Left colon (tissue), 2 donors: ENCODE results near the gene TMED1. TPM values are rescaled to one million over a fixed set of nuclear protein-coding genes. Genes with fewer than 3 reads are reported as not detected.
A peak's percentile ranks its signal among the peaks of the same experiment; 100 is the strongest.
"Not testable (repeated sequence)": the region's sequence is repeated elsewhere in the genome, so short reads cannot be mapped to it uniquely, and the experiment has no call there.

Source experiments
- ATAC-seq: fragments of 200-7000 bp; cut with Tn5 transposase; one replicate; pipeline ENCODE4 v1.9.1; 2020; ENCODE audit warnings: mild to moderate bottlenecking, moderate library complexity
- DNase-seq, 2 donors: peaks; one replicate each; pipeline ENCODE4 v3.0.0-alpha.2; 2020
- intact Hi-C, 2 donors: fragments of 100-400 bp; cut with DNase I in 1 of 2; cut with micrococcal nuclease in 1 of 2; formaldehyde crosslinking; loops; one replicate each; pipeline versions ENCODE4 v1.11.2 to v1.14.0; 2022; cut with DNase I, micrococcal nuclease
- total RNA-seq, 2 donors: library from RNA; stranded (reverse); fragmentation: NEBNext Ultra II Directional; extraction: Animal tissue kit (Norgen Biotek cat#: 25700); gene quantifications; one replicate each; pipeline ENCODE4 v1.2.1, GENCODE V29; 2021
- donor health status: DM: no; HTN: no; CAD: no.
- donor health status: DM: yes; HTN: yes; CAD: no.

TMED1 gene
- total RNA-seq, 2 donors from 2014 or later = 16.9 to 19.5 TPM

DNA sequence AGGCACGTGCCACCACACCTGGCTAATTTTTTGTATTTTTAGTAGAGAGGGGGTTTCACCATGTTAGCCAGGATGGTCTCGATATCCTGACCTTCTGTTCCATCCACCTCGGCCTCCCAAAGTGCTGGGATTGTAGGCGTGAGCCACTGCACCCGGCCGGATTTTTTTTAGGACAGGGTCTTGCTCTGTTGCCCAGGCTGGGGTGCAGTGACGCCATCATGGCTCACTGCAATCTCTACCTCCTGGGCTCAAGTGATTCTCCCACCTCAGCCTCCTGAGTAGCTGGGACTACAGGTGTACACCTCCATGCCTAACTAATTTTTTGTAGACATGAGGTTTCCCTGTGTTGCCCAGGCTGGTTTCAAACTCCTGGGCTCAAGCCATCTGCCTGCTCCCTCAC is 1.6 kb upstream of the TMED1 start:
- ATAC-seq, intact Hi-C loops, DNase-seq: not testable (repeated sequence)

DNA sequence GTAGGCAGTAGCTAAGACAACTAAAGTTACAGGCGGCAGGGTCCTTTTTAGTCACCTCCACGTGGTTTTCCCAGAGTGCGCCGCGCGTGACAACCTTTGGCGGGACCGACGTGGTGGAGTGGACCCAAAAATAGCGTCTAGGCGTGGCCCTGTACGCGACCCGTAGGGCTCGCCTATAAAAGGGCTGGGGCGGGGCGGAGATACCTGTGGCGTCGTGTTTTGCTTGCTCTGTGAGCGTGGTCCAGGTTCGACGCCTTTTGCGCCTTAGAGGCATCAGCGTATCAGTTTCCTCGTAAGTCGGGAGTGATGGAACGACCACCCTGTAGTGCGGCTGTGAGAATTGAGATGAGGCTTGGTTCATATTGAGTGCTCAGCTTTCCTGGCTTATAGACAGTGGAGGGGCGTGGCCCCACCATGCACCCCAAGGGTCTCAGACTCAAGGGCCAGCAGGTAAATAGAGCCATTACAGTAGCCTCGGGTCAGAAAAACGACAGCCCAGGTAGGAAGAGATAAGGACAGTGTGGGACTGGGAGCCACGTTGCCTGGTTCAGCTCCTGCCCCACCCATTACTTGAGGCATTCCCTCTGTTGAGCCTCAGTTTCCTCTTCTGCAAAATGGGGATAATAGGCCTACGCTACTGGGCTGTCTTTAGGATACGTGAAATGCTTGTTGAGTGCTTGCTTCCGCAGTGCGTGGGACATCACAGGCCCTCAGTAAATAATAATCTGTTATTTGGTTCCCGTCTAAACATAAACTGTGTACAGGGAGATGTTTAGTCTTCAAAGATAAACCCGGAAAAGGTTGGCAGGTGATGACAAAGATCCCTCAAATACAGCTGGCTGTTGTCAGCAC is 693 bp upstream of the TMED1 start:
- intact Hi-C loops = no loop called here
- peak; percentile 41 for ATAC-seq
- peak; percentile 87 to 88 for DNase-seq

DNA sequence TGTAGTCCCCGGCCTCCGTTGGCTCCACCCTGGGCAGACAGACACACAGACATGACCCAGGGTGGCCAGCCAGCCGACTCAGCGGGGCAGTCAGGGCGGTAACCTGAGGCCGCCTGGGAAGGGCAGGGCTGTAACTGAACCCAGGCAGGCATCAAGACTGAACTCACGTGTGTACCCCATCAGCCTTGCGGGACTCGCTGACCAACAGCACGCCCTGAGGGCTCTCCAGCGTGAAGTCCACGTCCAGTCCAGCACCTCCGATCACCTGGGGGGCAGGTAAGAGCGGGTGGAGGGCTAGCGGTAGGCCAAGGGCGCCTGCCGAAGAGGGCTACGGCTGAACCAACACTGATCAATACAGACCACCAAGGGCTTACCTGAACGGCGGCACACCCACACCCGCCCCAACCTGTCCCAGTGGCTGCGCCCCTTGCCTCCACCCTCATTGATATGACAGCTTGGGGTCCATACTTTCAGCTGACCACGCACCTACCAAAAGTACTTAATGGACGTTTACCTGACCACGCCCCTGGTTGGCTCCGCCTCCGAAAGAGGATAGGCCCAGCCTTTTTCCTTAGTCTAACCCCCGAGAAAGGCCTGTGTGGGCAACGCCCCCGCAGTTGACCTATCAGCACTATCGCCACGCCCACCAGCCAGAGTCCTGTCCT is 791 bp downstream of the TMED1 start:
- peak; percentile 58 to 100 for DNase-seq
- intact Hi-C loops = no loop called here
- peak; percentile 3 for ATAC-seq

DNA sequence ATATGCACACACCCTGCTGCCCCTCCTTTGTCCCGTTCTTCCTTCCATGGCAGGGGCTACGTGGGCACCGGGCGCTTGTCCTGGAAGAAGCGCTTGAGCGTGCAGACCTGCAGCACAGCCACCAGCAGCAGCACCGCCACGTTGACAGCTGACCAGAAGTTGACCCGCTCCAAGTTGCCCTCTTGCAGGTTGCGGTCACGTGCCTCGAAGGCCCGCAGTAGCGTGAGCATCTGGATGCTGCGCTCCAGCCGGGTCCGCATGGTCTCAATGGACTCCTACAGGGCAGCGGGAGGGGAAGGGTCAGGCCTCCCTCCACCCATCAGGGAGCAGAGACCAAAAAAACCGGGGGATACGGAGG is 3.1 kb downstream of the TMED1 start:
- no peak for DNase-seq
- intact Hi-C loops = no loop called here
- no peak for ATAC-seq

DNA sequence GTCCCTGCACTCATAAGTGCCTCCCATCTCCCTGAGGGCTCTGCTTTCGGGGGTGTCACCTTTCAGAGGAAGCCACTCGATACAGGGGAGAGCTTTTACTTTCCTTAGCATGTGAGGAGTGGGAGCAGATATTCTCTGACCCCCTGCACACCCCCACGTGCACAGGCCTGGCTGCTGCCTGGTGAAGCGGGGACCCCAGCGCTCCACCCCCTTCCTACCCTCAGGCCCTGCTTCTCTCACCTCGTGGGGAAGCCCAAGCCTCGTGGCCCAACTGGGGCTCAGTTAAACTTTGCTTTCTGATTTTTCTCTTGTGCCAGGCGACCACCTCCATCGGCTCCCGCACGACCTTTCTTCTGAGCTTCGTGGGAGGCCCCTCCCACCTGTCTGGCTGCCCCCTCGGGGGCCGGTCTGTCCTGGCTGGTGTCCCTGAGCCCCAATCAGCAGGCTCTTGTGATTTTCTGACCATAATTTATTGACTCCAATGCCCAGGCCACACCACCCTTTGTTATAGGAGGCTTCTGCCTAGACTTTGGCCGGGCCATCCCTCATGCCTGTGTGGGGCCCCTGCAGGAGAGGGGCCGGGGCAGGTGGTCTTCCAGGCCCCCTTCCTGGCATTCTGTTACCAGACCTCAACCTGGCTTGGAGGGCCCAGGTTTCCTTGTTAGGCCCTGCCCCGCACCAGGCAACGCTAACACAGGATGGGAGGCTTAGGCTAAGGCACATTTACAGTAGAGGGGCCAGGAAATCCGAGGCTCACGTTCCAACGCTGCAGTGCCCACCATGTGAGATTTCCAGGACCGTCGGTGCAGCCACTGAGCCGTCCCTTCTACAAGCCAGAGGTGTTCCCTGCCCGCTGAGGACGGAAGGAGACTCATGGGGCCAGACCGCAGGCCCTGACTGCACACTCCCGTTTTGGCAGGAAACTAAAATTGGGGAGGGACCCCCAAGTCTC is 3.7 kb downstream of the TMED1 start:
- intact Hi-C loops = no loop called here
- no peak for ATAC-seq
- no peak for DNase-seq

DNA sequence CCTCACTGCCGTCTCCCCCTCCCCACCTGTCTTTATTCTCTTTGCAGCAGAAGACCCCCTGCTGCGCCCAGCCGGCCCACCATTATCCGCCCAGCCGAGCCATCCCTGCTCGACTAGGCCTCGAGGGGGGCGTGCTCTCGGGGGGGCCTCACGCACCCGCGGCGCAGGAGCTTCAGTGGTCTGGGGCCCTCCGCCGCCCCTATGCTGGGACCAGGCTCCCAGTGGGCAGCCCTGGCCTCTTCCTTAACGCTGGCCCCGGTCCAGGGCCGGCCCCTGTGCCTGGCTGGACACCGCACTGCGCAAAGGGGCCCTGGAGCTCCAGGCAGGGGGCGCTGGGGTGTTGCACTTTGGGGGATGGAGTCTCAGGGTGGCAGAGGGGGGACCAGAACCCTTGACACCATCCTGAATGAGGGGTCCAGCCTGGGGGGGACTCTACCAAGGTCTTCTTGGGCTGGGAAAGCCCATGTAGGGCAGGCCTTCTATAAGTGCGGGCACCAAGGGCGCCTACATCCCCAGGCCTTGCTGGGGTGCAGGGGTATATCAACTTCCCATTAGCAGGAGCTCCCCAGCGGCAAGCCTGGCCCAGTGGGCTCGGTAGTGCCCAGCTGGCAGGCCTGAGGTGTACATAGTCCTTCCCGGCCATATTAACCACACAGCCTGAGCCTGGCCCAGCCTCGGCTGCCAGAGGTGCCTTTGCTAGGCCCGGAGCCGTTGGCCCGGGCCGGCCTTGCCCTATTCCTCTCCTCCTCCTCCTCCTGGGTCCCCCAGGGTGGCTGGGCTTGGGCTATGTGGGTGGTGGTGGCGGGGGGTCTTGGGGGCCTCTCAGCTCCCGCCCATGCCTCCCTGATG is 4.9 kb downstream of the TMED1 start:
- ATAC-seq = no peak
- no peak for DNase-seq
- intact Hi-C loops = no loop called here

DNA sequence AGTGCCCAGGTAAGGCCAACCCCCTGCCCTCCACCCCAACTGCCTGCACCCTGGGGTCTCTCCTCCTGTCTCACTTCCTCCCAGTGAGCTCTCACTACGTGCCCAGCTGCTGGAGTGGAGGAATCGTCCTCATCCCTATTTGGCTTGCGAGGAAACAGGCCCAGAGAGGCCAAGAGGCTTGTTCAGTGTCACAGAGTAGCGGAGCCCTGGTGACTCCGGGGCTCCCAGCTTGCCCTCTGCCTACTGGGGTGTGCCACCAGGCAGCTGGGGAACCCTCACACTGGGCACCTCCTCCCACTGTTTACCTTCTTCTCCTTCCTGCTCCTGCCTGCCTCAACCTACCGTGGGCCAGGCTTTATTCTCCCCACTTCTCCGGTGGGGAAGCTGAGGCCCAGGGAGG is 5.6 kb downstream of the TMED1 start:
- no peak for ATAC-seq

DNA sequence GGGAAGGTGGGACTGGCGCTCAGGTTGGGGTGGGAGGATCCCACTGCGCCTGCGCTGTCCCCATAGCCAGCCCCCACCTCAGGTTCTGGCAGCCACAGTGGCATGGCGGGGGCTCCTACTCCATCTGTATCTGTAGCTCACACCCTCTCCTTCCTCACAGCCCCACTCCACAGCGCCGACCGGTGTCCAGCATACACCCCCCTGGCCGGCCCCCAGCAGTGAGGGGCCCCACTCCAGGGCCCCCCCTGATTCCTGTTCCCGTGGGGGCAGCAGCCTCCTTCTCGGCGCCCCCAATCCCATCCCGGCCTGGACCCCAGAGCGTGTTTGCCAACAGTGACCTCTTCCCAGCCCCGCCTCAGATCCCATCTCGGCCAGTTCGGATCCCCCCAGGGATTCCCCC is 6.0 kb downstream of the TMED1 start:
- intact Hi-C loops = no loop called here
- ATAC-seq (no peak), DNase-seq (no peak)

More for the DNA sequence above, 5.6 kb downstream of the TMED1 start:
- intact Hi-C loops = no loop called here
- no peak for DNase-seq

DNA sequence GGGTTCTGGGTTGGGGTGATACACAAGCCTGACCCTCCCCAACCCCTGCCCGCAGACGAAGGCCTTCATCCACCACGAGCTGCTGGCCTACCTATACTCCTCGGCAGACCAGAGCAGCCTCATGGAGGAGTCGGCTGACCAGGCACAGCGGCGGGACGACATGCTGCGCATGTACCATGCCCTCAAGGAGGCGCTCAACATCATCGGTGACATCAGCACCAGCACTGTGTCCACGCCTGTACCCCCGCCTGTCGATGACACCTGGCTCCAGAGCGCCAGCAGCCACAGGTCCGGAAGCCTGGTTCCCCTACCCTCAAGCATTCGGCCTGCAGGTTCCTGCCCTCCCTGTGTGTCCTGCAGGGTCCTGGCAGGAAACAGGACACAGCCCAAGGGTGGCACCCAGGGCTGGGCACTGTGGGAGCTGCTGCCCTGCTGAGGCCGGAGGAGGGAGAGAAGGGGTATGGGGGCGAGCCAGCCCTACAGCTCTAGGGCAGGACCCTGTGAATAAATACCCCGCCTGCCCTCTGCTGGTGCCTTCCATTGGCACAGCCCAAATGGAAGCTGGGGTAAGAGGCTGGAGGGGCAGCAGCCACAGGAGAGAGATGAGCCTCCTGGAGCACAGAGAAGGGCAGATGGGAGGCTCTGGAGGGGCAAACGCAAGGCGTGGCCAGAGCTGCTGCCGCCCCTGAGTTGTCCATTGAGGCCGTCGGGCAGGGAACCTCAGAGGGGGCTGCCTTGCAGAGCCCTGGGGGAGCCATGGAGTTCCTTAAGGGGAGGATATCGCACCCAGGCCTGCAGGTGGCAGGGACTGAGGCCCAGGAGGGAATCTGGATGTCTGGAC is 6.8 kb downstream of the TMED1 start:
- DNase-seq (no peak), ATAC-seq (peak; percentile 6)
- intact Hi-C loops = no loop called here

DNA sequence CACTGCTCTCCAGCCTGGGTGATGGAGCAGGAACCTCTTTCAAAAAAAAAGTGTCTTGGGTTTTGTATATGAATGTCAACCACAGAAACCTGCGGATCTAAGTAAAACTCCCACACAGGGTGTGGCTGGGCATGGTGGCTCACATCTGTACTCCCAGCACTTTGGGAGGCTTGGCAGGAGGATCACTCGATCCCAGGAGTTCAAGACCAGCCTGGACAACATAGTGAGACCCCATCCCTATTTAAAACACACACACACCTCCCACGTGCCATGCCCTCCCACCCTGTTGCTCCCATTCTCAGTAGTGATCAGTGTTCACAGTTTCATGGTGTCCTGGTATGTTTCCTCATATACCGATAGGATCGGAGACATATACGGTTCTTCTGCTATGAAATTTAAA is 9.2 kb downstream of the TMED1 start:
- no peak for DNase-seq
- ATAC-seq = no peak
- intact Hi-C loops = no loop called here

DNA sequence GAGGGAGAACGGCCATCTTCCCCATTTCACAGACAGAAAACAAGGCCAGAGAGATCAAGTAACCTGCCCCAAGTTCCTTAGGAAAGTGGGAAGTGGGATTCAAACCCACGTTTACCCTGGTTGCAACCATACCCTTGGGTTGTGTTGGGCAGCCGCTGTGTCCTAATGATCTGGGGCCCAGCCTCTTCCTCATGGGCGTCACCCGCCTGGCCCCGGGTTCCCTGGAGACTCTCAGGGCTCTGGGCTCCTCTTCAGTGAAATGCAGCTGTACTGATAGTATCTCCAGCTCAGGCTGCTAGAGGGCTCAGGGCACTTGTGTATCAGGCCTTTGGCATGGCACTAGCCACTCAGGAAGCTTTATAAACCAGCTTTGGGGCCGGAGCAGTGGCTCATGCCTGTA is 9.8 kb downstream of the TMED1 start:
- intact Hi-C loops = no loop called here
- ATAC-seq = no peak

DNA sequence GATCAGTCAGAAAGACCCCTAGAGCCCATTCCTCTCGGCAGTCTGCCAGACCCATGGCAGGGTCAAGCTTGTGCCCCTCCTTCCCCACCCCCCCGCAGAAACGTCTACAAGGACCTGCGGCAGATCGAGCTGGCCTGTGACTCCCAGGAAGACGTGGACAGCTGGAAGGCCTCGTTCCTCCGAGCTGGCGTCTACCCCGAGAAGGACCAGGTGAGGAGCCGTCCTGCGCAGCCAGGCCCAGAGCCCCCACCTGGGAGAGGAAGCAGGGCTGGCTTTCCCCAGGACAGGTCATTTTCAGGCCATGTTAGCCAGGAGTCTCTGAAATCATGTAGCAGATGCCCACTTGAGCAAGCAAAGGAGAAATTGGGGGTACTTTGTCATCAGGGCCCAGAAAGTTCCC is 12.3 kb downstream of the TMED1 start:
- ATAC-seq = no peak
- intact Hi-C loops = no loop called here
- DNase-seq = no peak

More for the DNA sequence above, 9.8 kb downstream of the TMED1 start:
- DNase-seq = no peak

DNA sequence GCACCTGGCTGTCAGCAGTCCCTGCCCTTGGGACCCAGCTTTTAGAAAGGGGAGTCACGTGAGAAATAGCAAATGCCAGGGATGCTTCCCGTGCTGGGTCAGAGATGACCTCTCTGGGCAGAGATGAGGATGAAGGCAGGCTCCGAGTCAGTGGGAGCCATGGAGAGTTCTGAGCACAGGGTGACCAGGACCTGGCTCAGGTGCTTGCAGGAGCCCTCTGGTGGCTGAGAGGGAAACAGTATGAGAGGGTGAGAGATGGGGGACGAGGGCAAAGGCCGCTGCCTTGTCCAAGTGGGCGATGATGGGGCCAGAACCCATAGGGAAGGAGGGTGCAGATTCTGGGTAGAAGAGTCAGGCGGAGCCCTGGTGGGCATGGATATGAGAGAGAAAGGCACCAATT is 15.8 kb downstream of the TMED1 start:
- intact Hi-C loops = no loop called here
- peak; percentile 12 for ATAC-seq
- no peak for DNase-seq

DNA sequence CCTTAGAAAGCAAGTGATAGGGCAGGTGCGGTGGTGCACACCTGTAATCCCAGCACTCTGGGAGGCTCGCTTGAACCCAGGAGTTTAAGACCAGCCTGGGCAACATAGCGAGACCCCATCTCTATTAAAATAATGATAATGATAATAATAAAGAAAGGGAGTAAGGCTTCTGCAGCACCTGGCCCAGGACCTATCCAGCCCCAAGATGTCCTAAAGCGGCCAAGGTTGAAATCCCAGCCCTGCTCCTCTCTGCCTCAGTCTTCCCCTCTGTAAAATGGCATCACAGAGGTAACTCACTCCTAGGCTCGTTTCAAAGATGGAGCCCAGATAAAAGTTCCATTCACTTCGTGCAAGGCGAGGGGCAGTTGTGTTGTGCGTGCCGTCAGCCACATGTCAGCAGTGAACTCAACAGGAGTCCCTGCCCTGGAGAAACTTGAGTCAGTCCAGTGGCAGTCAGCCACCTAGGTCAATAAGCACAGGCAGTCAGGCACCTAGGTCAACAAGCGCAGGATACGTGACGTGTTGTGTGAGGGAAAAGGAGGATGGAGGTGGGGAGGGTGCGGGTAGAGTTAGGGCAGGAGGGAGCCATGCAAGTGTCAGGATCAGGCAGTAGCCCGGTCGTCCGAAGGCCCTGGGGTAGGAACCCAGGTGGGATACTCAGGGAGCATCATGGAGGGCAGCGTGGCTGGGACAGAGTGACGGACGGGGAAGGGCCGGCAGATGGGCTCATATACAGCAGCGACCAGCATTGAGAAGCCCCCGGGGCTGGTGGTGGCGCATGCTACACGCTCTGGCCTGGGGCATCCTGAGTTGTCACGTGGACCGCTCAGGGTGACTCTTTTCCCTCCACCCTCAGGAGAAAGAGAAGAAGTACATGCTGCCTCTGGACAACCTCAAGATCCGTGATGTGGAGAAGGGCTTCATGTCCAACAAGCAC is 16.6 kb downstream of the TMED1 start:
- no peak for ATAC-seq
- intact Hi-C loops = no loop called here
- no peak for DNase-seq

DNA sequence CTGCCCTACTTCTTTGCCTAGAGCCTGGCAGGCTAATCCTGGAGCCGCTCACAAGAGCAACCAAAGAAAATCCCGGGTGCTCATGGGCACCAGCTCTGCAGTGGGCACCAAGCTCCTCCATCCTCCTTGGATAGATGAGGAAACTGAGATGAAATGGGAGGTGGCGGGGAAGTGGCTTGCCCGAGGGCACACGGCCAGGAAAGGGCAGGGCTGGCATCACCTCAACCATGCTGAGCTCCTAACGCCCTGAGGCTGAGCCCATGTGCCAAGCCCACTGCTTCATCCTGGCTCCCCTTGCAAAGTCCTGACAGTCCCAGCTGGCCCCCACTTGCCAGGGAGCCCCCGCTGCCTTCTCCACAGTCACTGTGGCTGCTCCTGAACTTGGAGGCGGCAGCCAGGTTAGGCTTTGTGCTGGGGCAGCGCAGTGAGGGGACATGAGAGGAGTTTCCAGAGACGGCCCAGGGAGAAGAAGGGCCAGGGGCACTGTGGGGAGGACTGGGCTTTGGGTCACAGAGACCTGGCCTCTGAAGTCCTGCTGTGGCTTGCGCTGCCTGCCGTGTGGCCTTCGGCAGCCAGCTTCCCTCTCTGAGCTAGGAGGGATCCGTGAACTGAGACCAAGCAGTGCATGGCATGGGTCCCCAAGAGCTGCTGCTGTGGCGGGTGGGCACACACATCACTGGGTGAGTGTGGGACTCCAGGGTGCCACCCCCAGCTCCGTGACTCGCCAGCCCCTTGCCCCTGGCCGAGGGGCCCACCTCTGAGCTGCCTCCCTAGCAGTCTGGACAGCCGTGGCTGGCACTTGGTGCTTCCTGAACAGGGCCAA is 17.5 kb downstream of the TMED1 start:
- ATAC-seq (no peak), DNase-seq (no peak)
- intact Hi-C loops = no loop called here
